Measurements from ENCODE around the gene CPED1.

DNA sequence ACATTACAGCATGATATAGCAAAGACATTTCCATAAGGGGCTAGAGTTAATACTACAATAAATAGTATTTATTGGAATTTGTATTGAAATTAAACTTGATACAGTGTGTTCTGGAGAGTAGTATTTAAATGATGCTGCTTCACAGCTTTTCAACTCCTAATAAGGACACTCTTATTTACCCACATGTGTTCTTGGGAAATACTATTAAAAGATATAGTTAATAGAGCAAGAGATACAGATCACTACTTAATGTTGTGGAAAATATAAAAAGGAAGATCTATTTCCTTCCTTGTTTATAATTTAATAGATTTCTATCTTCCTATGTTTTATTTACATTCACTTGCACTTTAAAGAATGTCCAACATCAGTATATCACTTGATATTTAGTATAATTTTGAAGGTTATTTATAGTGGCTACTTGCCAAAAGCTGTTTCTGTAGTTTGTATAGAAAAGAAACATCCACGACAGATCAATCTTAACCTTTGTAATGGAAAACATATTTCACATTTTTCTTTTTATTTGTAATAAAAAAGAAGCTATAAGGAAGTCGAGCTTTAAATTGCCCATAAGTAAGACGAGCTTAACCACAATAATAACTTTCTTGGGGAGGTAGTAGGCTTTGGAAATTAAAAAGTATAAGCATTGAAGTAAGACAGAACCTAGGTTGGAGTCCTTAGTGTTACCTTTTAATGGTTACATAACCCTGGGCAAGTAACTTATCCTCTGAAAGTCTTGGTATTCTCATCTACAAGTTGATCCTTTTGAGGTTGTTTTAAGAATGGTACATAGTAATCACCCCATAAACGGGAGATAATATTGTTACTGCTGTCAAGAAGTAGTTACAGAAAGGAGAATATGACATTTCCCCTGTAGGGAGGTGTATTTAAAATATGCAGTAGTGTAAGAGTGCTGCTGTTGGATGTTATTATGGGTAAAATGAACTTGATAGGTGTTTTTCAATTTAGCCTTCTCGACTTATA lies 32.8 kb downstream of the CPED1 start:
- no peak for TF ChIP-seq CTCF (IDR thresholded peaks at IDR 0.05)
- no peak for TF ChIP-seq EZH2 (IDR thresholded peaks at IDR 0.05)
- TF ChIP-seq EZH2phosphoT487 (IDR thresholded peaks at IDR 0.05), result no peak
